Measurements from ENCODE around the gene FGF6.
"Not testable (repeated sequence)": the region's sequence is repeated elsewhere in the genome, so short reads cannot be mapped to it uniquely, and the experiment has no call there.

Gene FGF6

DNA sequence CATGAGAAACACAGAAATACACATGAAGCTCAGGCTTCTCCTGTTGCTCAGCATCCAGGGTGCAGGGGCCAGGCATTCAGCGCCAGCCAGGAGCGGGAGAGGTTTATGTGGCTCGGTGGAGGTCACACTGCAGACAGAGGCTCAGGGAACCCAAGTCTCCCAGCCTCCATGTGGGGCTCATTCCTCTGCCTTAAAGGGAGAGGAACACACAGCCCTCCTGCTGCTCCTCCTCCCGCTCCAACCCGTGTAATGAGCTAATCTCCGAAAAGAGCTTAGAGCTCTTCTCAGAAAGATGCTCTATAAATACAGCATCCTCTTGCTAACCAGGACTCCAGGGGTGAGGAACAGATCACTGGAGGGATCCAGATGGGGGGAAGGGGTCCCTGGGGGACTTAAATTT, 28.2 kb downstream of the FGF6 start:
- DNase-seq = peak; percentile 15

DNA sequence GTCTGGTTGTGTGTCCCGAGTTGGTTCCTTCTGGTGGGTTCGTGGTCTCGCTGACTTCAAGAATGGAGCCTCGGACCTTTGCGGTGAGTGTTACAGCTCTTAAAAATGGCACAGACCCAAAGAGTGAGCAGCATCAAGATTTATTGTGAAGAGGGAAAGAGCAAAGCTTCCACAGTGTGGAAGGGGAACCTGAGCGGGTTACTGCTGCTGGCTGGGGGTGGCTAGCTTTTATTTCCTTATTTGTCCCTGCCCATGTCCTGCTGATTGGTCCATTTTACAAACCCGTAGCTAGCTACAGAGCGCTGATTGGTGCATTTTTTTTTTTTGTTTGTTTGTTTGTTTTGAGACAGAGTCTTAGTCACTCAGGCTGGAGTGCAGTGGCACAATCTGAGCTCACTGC, 29.3 kb downstream of the FGF6 start:
- no peak for DNase-seq

DNA sequence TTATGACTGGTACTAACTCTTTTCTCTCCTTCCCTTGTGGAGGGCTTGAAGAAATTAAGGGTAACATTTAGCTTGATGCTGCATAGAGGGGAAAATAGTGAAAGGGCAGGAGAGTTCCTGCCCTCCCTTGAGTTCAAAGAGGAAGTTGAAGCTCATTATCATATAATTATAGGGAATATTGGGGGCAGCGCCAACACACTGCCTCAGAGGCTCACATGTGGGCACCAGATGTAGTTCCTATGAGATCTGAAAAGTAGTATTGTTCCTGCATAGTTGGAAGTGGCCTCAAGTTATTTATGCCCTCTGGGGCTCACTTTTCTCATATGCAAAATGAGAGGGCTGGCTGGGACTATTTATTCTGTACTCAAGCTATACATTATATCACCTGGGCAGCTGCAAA, 33.1 kb downstream of the FGF6 start:
- no peak for DNase-seq

DNA sequence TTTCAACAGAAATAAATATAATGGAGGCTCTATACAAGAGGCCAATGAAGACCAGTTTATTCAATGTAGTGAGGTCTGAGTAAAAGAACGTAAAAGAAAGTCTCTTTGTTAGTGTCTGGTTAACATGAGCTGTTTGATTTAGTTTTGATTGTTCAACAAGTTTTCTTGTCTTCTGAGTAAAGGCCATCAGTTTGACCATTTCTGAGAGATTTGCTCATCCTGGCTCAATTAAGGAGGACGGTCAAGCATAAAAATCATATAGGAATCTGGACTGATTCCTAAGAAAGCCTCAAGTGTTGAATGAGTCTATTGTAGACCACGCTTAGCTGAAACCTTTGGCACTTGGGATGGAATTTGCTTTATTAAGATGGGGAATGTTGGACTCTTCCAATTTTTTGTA, 33.6 kb downstream of the FGF6 start:
- no peak for DNase-seq

DNA sequence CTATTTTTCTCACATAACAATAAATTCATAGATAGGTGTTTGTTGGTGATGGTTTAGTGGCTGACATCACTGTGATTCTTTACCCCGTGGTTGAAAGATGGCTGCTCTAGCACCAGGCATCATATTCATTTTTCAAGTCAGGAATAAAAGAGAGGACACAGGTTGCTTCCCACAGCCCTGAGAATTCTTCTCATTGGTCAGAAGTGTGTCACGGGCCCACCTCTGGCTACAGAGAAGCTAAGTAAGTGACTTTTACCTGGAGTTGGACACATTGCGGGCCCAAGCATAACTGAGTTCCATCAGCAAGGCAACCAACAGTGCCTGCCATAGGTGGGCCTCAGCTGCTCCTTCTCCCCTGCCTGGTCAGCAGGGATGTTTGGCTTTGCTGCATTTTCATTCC, 38.5 kb downstream of the FGF6 start:
- no peak for DNase-seq

DNA sequence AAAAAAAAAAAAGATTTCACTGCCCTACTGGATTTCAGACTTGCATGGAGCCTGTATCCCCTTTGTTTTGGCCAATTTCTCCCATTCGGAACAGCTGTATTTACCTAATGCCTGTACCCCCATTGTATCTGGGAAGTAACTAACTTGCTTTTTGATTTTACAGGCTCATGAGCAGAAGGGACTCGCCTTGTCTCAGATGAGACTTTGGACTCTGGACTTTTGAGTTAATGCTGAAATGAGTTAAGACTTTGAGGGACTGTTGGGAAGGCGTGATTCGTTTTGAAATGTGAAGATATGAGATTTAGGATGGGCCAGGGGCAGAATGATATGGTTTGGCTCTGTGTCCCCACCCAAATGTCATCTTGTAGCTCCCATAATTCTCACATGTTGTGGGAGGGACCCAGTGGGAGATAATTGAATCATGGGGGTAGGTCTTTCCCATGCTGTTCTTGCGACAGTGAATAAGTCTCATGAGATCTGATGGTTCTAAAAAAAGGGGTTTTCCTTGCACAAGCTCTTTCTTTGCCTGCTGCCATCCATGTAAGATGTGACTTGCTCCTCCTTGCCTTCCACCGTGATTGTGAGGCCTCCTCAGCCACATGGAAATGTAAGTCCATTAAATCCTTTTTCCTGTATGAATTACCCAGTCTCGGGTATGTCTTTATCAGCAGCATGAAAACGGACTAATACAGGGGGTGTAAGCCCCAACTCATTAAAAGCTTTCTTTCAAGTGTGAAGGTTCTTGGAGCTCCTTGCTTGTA, 40.6 kb downstream of the FGF6 start:
- DNase-seq = not testable (repeated sequence)

DNA sequence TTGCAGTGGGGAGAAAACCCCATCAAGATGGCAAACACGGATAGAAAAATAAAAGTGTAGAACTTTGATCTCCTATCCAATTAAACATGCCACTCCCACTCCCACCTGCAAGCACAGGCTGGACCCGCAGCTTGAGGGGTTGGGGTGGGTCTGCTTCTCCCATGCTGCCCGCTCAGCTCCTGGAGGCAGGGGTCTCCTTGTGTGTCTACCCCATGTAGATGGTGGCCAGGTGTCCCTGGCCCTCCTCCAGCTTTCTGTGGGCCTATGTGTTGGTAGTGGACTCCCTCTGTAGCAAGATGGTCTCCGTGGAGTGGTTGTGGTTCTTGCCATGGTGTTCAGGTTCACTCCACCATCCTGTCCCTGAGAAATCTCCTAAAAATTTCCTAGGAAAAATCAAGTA, 42.6 kb downstream of the FGF6 start:
- no peak for DNase-seq

DNA sequence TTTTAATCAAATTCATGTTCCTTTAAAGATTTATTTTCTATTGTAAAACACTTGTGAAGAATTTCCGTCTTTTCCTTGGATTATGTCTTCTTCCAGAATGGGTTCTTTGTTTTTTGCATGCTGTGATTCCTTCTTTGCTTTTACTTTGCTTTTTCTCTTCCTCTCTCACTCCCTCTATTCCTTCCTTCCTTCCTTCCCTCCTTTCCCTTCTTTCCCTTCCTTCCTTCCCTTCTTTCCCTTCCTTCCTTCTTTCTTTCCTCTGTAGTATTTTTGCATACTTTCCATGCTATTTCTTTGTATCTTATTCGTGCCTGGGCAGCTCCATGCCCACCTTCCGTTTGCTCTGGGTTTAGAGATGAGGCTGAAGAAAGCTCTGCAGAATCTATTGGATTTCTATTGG, 44.5 kb downstream of the FGF6 start:
- no peak for DNase-seq

DNA sequence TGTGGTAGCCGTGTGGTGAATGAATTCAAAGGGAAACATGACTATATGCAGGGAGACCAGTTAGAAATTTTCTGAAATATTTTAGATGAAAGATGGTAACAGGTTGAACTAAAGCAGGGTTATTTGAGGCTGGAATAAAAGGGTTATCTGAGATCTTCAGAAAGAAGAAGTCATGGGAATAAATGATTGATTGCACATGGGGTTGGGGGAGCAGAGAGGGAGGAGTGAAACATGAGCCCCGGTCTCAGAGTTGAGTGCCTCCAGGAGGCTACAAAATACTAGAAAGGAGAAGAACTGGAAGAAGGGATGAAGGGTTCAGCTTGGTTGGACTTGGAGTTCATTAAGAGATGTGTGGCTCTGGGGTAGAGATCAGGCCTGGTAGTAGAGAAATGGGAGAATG, 49.8 kb downstream of the FGF6 start:
- DNase-seq = no peak

DNA sequence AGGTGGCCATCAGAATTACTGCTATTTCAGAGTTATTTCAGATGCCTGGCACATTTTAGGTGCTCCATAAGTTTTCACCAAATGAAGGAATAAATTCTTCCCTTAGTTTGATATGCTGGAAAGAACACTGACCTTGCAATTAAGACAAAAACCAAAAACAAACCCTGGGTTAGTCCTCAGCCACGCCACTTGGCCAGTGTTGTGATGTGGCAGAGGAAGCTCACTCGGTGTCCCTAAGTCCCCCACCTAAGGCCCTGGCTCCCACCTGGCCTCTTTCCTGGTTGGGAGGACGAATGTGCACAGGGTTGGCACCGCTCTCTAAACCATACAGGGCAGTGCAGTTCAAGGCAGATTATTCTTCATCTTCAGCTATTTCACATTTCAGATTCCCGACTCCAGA, 52.4 kb downstream of the FGF6 start:
- DNase-seq = no peak

DNA sequence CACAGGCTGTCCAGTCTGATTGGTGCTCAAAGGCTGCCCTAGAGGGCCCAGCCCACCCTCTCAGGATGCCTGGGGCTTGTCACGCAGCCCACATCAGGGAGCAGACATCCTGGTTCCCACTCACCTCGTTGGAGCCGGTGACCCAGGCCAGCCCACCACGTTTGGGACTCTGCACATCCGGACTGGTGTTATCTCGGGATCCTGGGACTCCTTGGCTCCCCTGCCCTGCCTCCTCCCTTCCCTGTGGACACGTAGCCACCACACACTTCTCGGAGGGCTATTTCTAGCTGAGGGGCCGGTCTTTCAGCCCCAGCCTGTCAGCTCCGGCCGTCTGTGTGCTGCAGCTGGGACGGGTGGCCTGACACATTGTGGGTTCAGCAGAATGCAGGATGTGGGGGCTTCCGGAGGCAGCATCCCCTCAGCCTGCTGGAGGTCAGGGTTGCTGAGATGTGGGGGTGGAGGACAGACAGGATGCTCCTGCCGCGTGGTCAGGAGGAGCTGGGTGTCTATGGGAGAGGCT, 53.3 kb downstream of the FGF6 start:
- DNase-seq = no peak

DNA sequence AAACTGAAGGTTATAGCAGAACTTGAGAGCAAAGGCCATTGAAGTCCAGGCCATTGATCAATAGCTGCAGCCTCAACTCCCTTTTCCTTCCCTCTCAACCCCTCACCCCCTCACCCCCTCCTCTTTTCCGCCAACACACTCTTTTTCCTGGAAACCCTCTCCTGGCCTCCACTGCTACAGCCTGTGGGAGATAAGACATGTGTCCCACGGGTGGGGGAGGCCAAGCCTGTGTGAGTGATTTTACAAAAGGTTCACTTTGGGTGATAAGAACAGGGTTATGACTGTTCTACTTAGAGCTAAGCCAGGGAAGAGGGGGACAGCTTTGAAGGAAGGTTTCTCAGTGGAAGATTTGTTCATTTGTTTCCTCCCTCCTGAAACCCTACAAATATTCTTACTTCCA, 57.0 kb downstream of the FGF6 start:
- no peak for DNase-seq

DNA sequence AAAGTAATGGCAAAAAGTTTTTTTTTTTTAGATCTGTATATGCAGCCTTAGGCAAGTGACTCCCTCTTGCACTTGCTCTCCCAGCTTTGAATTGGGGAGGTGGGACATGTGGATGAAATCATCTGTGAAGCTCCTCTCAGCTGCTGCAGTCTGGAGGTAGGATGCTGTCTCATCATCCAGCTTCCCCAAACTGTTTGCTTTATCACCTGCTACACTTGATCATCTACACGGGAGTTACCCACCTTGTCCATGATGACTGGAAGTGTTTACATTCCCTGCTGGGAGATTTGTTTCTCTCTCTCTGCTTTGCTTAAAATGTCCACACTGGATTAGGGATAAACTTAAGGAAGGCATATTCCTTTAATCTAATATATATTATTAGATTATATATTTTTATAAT, 57.6 kb downstream of the FGF6 start:
- no peak for DNase-seq

DNA sequence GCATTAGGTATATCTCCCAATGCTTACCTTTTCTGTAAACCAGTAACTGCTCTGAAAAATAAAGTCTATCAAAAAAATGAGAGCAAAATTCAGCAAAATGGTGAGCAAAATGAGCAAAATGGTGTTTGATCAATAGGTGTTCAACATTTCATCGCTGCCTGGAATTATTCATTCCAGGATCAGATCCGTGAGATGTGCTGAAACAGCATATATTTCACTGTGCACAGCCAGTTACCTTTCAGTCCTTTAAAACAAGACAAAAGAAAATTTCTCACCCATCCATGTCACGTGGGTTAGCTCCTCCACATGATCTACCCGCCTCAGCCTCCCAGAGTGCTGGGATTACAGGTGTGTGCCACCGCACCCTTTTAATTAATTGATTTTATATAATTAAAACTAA, 58.0 kb downstream of the FGF6 start:
- no peak for DNase-seq

DNA sequence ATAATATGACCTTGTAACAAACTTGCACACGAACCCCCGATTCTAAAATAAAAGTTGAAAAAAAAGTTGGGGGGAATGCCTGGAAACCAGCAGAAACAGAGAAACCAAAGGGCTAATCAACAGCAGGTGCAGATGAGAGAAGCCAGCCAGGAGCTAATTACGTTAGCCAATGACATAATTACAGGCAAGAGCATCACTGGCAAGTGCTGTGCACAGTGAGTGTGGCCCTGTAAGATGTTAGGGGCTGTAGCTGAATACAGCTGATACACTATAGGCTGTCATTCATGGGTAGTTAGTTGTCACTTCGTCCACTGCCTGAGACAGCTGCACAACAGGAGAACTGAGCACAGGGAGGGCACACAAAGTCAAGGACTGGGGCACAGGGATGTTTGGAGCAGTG, 58.8 kb downstream of the FGF6 start:
- DNase-seq = no peak

Measured in NCI-H524 treated with DMSO at 0.1 percent for 48 hours (cell line).